Activated T-cell treated with anti-CD3 and anti-CD28 coated beads, Interleukin-2, amount 50 U/mL, for 24 hours (primary cell): Measurements from ENCODE around the gene ZNF74.

Source experiments
- DNase-seq: peaks from one replicate; pipeline ENCODE4 v3.0.0-alpha.2; 2020
- H3K27ac Mint-ChIP-seq: 2 replicates; pipeline ENCODE4 v1.8.0; 2020; ENCODE audit warnings: mild to moderate bottlenecking, mixed read lengths
- H3K27me3 Mint-ChIP-seq: 2 replicates; pipeline ENCODE4 v1.8.0; 2020; ENCODE audit warnings: mixed read lengths
- H3K36me3 Mint-ChIP-seq: 2 replicates; pipeline ENCODE4 v1.8.0; 2020; ENCODE audit warnings: low read depth, mixed read lengths
- H3K4me1 Mint-ChIP-seq: 2 replicates; pipeline ENCODE4 v1.8.0; 2020; ENCODE audit warnings: low read depth, mixed read lengths
- H3K4me3 Mint-ChIP-seq: 2 replicates; pipeline ENCODE4 v1.8.0; 2020; ENCODE audit warnings: mild to moderate bottlenecking, moderate library complexity, mixed read lengths
- H3K9me3 Mint-ChIP-seq: 2 replicates; pipeline ENCODE4 v1.8.0; 2020; ENCODE audit warnings: mixed read lengths

ZNF74 gene

DNA sequence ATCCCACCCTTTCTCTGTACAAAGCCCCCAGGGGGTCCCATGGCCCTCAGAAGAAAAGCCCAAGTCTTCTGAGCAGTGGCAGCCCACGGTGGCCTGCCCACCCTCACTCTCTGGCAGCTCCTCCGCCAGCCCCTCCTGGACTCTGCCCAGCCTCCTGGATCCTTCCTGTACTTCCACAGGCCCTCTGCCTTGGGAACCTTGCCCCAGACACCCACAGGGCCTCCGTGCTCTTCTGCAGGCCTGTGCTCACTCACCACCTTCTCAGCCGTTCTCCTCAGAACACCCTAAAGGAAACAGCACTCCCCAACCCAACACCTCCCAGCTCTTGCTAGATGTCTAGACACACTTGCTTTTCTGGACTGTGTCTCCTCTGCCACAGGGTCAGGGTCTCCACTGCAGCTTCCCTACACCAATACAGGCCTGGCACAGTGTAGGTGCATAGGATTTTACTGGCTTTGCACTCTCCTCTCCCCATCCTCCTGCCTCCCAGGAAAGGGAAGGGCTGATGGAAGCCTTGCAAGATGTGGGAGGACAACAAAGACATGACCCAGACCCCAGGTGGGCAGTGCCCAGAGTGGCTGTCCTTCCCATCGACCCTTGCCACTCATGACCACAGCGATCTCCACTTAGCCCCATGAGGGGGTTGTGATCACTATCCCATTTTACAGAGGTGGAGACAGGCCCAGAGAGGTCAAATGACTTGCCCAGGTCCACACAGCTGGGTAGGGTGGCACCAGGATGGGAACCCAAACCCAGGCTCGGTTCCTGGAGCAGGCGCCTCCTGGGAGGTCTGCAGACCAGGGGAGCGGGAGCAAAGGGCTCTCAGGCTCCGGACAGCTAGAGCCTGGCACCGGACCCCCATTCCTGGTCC is 41.7 kb downstream of the ZNF74 start:
- Mint-ChIP-seq H3K4me3 (no peak overlapping the region), H3K27me3 (peaks cover 59% of the 10 kb centered on the region), H3K27ac (no peak overlapping the region), H3K9me3 (no peaks in the 10 kb centered on the region), H3K36me3 (no peaks in the 10 kb centered on the region), H3K4me1 (peaks cover 17% of the 10 kb centered on the region)
- no peak for DNase-seq

DNA sequence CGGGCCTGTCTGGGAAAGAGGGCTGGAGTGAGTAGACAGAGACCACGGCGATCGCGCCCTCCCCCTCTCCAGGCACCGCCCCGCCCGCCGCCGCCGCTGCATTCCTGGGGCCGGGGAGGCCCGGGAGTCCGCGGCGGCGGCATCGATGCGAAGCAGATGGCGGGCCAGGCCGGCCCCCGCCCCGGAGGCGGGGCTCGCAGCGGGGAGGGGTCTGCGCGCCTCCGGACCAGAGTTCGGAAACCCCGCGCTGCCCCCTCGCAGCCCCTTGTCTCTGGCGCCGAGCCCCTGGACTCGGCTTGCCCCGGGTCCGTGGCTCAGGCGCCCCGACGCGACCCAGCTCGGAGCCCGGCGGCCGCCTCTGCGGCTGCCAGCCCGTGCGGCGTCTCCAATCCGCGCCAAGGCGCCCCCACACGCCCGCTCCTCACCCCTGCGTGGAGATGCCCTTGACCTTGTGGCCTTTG is 42.4 kb downstream of the ZNF74 start:
- H3K27ac Mint-ChIP-seq: no peak overlapping the region
- DNase-seq: no peak
- peak overlapping the region; percentile 59 for H3K4me3 Mint-ChIP-seq
- H3K27me3 Mint-ChIP-seq: peaks cover 56% of the 10 kb centered on the region
- no peaks in the 10 kb centered on the region for H3K36me3 Mint-ChIP-seq
- H3K4me1 Mint-ChIP-seq: peaks cover 15% of the 10 kb centered on the region
- H3K9me3 Mint-ChIP-seq: no peaks in the 10 kb centered on the region

DNA sequence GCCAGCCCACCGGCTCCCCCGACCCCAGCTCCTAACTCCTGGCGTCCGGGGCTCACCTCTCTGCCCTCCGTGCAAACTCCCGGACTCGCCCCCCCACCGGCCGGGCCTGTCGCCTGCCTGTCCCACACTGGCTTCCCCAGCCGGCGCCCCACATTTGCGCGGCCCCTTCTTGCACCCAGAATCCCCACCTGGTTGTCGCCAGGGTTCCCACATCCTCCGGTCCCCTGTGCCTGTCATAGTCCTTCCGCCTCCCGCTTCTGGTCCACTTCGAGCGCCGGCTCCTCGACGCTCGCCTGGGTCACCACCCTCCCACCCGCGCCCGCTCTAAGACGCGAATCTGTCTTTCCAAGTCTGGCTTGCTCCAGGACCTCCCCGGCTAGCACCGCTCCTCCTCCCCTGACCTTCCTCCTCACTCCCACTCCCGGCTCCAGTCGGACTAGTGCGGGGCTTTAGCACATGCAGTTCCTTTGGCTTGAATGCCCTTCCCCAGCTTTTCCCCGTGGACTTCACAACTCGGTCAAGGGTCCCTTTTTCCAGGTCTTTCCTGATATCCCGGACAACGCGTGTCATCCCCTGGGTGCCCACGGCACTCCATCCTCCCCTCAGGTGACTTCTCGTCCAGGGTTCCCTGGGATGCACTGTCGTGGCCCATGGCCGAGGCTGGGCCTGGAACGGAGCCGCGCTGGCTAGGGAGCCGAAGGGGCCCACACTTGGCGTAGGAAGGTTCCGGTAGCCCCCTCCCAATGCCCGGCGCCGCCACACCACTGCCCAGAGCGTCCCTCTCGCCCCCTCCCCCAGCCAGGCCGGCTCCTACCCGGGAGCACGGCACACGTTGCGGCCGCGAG is 43.0 kb downstream of the ZNF74 start:
- Mint-ChIP-seq H3K4me1 (peaks cover 13% of the 10 kb centered on the region), H3K9me3 (no peaks in the 10 kb centered on the region), H3K4me3 (peak overlapping the region; percentile 59), H3K36me3 (no peaks in the 10 kb centered on the region), H3K27me3 (peaks cover 50% of the 10 kb centered on the region), H3K27ac (no peak overlapping the region)
- peak; percentile 55 for DNase-seq

DNA sequence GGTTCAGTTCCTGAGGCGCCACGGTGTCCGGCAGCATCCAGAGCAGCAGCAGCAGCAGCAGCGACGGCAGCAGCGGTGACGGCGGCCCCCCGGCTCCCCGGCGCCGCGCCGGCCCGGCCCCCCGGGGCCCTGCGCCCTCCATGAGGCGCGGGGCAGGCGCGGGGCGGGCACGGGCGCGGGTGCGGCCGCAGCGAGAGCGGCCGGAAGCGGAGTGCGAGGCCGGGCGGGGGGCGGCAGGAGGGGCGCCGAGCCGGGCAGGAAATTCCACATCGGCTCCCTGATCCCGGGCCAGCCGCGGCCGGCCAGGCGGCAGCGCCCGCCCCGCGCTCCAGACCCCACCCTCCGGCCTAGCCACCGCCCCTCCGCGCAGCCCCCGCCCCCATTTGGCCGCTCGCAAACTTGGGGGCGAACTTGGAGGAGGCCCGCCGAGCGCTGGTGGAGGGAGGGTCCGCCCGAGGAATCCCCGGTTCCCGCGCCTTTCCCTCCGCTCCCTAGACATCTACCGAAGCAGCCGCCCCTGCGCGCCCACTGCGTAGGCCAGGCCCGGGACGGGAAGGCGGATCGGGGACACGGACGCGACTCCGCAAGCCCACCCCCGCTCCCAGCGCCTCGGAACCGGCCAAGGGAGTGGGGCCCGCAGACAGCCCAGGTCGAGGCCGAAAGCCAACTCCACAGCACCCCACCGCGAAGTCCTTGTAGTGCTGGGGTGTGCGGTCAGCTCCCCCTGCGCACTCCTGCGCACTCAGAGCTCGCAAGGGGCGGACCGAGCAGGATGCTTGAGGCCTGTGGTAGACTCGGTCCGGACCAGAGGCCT is 43.9 kb downstream of the ZNF74 start, which contains the start of gene SCARF2:
SCARF2 (minus strand) TSS at position 213 of the 814 bp plus-strand sequence; CDS start at position 142, 71 bp downstream.
- Mint-ChIP-seq H3K4me1 (peaks cover 13% of the 10 kb centered on the region), H3K27ac (no peak within 1 kb of the TSS), H3K27me3 (peaks cover 42% of the 10 kb centered on the region), H3K36me3 (peaks cover 3% of the 10 kb centered on the region), H3K4me3 (peak within 1 kb of the TSS; percentile 59), H3K9me3 (no peaks in the 10 kb centered on the region)
- peak; percentile 39 for DNase-seq

DNA sequence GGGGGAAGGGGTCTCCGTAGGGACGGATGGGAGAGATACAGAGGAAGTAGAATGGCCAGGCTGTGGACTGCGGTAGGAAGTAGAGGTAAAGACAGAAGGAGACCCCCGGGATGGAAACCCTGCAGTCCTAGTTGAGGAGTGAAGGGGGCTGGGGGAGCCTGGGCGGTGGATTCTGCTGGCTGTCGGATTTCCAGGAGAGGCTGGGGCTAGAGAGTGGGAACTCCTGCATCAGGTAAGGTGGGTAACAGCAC is 44.4 kb downstream of the ZNF74 start:
- Mint-ChIP-seq H3K36me3 (peaks cover 8% of the 10 kb centered on the region), H3K9me3 (no peaks in the 10 kb centered on the region), H3K4me3 (no peak overlapping the region), H3K27ac (no peak overlapping the region), H3K4me1 (peaks cover 13% of the 10 kb centered on the region), H3K27me3 (peaks cover 39% of the 10 kb centered on the region)
- no peak for DNase-seq

DNA sequence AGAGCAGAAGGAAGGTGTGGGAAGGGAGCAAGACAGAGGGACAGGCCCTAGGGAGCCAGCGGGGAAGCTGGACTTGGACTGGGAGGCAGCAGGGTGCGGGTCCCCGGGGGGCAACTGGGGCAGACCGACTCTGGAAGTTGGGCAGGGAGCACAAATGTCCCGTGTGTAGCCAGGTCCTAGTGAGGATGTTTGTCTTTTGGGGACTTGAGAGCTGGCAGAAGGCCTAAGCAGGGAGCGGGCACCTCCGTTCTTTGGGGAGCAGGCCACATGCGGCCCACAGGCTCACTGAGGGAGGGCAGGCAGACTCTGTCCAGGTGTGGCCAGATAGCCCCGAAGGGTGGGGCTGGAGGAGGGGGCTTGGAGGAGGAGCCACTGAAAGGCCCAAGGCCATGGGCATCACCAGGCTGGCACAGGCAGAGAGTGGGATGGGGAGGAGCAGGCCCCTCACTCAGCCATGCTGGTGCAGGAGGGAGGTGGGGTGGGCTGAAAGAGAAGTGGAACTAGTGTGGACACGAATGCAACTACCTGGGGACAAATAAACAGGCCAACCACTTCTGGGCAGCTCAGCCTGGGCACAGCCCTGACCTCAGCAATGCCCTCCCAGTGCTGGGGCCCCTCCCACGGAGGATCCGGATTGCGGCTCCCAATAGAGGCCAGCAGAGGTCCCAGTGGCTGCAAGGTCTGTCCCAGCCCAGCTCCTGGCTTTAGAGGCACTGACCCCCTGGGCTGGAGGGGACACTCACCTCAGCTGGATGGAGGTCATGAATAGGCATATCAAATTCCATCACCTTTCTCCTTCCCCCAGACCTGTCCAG is 44.9 kb downstream of the ZNF74 start:
- DNase-seq: no peak
- H3K27me3 Mint-ChIP-seq: peaks cover 39% of the 10 kb centered on the region
- no peaks in the 10 kb centered on the region for H3K9me3 Mint-ChIP-seq
- H3K27ac Mint-ChIP-seq: no peak overlapping the region
- H3K4me3 Mint-ChIP-seq: no peak overlapping the region
- peaks cover 9% of the 10 kb centered on the region for H3K36me3 Mint-ChIP-seq
- H3K4me1 Mint-ChIP-seq: peaks cover 13% of the 10 kb centered on the region

DNA sequence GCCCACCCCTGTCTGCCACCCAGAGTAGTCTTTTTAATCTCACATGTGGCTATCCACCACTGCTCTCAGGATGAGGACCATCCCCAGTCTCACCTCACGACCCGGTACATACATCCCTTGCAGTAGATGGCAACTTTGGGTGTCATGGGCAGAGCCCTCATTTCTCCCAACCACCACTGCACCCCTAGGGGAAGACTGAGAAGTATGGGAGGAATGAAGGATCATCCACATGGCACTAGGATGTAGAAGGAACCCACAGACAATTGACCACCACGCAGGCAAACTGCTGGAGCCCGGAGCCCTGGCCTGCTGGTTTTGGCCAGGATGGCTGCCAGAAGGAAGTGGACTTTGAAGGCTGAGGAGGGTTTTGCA is 45.6 kb downstream of the ZNF74 start:
- Mint-ChIP-seq H3K36me3 (peaks cover 16% of the 10 kb centered on the region), H3K9me3 (no peaks in the 10 kb centered on the region), H3K4me3 (no peak overlapping the region), H3K4me1 (peaks cover 13% of the 10 kb centered on the region), H3K27ac (no peak overlapping the region), H3K27me3 (peaks cover 32% of the 10 kb centered on the region)
- DNase-seq: no peak

DNA sequence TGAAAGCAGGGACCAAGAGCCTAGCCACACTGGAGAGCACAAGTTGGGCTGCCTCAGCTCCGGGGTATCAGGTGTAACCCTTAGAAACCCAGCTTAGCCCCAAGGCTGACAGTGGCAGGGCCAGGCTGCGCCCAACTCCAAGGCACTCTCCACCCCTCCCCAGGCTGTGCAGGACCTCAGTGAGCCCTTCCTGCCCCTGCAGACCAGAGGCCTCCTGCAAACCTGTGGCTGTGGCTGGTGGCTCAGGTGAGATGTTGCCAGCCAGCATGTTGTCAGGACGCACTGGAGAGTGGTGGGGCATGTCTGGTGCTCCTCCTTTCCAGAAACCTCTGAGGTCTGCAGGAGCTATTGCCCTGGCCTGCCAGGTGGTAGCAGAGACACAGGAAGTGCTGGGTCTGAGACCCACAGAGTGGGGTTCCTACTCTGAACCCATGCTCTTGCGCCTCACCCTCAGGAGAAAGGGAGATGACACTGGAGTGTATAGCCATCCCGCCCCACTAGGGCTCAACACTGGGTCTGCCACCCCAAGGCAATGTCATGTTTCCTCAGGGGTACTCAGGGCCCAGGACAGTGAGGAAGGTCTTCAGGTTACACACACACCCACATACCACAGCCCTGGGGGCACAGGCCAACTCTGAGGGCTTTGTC is 46.1 kb downstream of the ZNF74 start:
- H3K27me3 Mint-ChIP-seq: peaks cover 27% of the 10 kb centered on the region
- no peak overlapping the region for H3K27ac Mint-ChIP-seq
- no peak for DNase-seq
- peaks cover 20% of the 10 kb centered on the region for H3K36me3 Mint-ChIP-seq
- no peaks in the 10 kb centered on the region for H3K9me3 Mint-ChIP-seq
- no peak overlapping the region for H3K4me3 Mint-ChIP-seq
- H3K4me1 Mint-ChIP-seq: peaks cover 13% of the 10 kb centered on the region

DNA sequence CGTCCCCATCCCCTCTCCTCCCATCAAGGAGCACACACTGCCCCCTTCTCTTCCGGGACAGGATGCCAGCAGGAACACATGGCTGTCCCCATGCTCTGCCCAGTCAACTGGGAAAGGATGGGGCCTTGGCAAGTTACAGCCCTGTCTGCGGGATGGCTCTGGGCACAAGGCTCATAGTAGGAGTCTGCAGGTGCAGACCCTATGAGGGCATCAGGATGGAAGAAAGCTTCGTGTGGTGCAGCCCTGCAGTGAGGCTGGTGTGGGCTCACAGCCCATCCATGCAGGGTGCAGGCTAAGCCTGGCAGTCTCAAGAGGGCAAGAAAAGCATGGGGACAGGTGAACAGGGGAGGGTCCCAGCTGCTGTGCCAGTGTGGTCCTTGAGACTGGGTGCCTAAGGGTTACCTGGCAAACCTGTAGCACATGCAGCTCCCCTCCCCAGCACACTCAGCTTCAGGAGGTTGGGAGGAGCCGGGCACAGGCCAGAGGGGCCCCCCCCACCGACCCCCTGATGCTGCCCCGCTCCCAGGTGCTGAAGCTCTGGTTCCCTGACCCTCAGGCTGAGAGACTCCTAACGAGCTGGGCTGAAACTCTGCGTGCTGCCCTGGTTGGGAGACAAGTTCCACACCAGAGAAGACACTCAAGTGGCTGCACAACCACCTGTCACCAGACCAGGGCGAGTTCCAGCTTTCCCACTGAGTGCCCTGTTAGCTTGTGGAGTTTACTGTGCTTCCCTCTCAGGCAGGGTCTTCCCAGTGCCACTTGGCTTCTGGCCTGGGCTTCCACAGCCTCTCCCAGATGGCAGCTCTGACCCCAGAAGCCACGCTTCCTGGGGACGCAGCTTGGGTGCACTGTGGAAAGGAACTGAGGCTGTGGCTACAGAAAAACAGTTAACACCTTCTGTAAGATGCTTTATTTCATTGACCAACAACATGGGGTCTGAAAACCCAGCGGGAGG is 47.0 kb downstream of the ZNF74 start:
- H3K27me3 Mint-ChIP-seq: peaks cover 19% of the 10 kb centered on the region
- H3K4me1 Mint-ChIP-seq: peaks cover 11% of the 10 kb centered on the region
- H3K36me3 Mint-ChIP-seq: peaks cover 21% of the 10 kb centered on the region
- no peak overlapping the region for H3K4me3 Mint-ChIP-seq
- no peak overlapping the region for H3K27ac Mint-ChIP-seq
- no peak for DNase-seq
- no peaks in the 10 kb centered on the region for H3K9me3 Mint-ChIP-seq

DNA sequence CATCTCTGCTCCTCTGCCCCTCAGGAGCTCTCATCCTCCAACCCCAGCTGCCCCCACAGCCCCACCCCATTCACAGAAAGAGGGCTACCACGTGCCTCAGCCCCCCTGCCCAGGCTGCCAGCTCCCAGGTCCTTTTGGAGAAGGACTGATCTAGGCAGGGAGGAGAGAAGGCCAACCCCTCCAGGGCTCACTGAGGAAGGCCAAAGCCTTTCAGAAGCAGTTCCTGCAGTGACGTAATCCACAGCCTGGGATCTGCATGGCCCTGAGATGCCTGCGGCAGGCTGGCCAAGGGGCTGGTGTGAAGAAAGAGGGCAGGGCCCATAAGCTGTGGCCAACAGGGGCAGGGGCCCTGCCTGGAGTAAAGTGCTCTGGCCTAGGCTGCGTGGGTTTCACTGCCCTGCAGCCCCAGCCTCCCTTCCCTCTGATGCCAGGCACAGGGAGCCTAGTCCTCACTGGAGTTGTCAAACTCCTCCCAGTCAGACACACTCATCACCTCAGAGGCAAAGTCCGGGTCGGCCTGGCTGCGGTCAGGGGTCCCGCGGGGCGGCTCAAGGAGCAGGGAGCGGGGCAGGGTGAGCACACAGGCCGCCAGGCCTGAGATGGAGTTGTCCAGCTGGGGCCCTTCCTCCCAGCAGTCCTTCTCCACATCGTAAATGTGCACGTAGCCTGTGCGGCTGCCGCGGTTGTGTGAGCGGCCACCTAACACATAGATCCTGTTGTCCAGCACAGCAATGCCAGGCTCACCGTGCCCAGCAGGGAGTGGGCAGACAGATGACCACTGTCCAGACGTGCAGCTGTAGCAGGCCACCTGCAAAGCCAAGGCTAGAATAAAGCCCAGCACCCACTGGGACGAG is 47.9 kb downstream of the ZNF74 start:
- H3K9me3 Mint-ChIP-seq: no peaks in the 10 kb centered on the region
- no peak for DNase-seq
- H3K36me3 Mint-ChIP-seq: peaks cover 30% of the 10 kb centered on the region
- H3K4me3 Mint-ChIP-seq: no peak overlapping the region
- H3K27ac Mint-ChIP-seq: no peak overlapping the region
- peaks cover 13% of the 10 kb centered on the region for H3K27me3 Mint-ChIP-seq
- peaks cover 7% of the 10 kb centered on the region for H3K4me1 Mint-ChIP-seq

DNA sequence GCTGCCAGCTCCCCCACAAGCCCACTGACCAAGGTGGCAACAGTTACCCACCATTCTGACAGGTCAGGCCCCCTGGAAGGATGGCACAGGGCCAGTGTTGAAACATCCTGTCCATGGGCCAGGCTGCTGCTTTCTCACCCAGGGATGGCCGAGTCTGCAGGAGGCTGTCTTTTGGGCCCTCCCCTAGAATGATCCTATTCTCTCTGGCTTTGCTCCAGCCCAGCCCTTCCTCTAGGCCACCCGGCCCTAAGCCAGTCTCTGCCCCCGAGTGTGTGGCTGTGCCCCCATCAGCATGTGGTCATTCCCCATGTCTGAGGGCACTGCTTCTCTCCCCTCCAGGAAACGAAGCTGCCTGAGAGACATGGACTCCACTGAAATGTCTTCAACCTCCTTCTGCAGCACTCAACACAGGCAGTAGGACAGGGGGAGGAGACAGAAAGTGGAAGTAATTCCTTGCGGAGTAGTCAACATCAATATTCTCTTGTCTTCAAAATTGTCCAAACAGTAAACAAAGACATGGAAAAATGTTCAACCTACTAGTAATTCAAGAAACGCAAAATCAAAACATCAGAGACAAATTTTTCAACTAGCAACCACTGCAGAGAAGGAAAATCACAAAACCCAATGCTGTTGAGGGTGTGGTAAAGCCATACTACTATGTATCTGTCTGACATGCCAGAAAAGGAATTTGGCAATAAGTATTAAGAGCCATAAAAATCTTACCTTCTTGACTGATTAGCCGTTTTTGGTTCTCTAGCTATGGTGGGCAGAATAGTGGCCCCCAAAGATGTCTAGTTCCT is 48.7 kb downstream of the ZNF74 start:
- H3K27ac Mint-ChIP-seq: no peak overlapping the region
- H3K36me3 Mint-ChIP-seq: peaks cover 30% of the 10 kb centered on the region
- peaks cover 8% of the 10 kb centered on the region for H3K27me3 Mint-ChIP-seq
- DNase-seq: no peak
- peaks cover 1% of the 10 kb centered on the region for H3K4me1 Mint-ChIP-seq
- H3K9me3 Mint-ChIP-seq: no peaks in the 10 kb centered on the region
- no peak overlapping the region for H3K4me3 Mint-ChIP-seq
